Hepatocyte (in vitro differentiated cells): ENCODE data around the gene CAPRIN1. TPM values are rescaled to one million over a fixed set of nuclear protein-coding genes. Genes with fewer than 3 reads are reported as not detected.

Source experiments
- DNase-seq: peaks from one replicate; pipeline ENCODE4 v3.0.0-alpha.2; 2016; ENCODE audit warnings: low spot score
- H2AFZ ChIP-seq: fragments of 200-600 bp; sonication (generic); 2 replicates; pipeline ENCODE4 v1.6.0; 2016; ENCODE audit warnings: antibody characterized with exemption, mild to moderate bottlenecking
- H3K27ac ChIP-seq: fragments of 200-600 bp; sonication (generic); 2 replicates; pipeline ENCODE4 v1.5.1; 2016; ENCODE audit warnings: mild to moderate bottlenecking
- H3K27me3 ChIP-seq: fragments of 200-600 bp; sonication (generic); 2 replicates; pipeline ENCODE4 v1.6.1; 2016
- H3K36me3 ChIP-seq: fragments of 200-600 bp; sonication (generic); replicated peaks from 2 replicates; pipeline ENCODE4 v1.5.1; 2016; ENCODE audit warnings: low read depth; ENCODE audit not compliant: insufficient read depth
- H3K4me1 ChIP-seq: fragments of 200-600 bp; sonication (generic); 2 replicates; pipeline ENCODE4 v1.5.1; 2016; ENCODE audit warnings: mild to moderate bottlenecking, moderate library complexity; ENCODE audit not compliant: insufficient read depth
- H3K4me2 ChIP-seq: fragments of 200-600 bp; sonication (generic); 2 replicates; pipeline ENCODE4 v1.6.0; 2016
- H3K4me3 ChIP-seq: fragments of 200-600 bp; sonication (generic); 2 replicates; pipeline ENCODE4 v1.5.1; 2016; ENCODE audit warnings: mild to moderate bottlenecking
- H3K79me2 ChIP-seq: fragments of 200-600 bp; sonication (generic); 2 replicates; pipeline ENCODE4 v1.6.0; 2017; ENCODE audit warnings: mild to moderate bottlenecking
- H3K9me2 ChIP-seq: fragments of 200-600 bp; sonication (generic); replicated peaks from 2 replicates; pipeline ENCODE4 v1.6.0; 2017; ENCODE audit warnings: mild to moderate bottlenecking; ENCODE audit not compliant: insufficient read depth
- H3K9me3 ChIP-seq: fragments of 200-600 bp; sonication (generic); 2 replicates; pipeline ENCODE4 v1.5.1; 2016; ENCODE audit warnings: low read depth, mild to moderate bottlenecking
- H4K20me1 ChIP-seq: fragments of 200-600 bp; sonication (generic); 2 replicates; pipeline ENCODE4 v1.6.0; 2016; ENCODE audit warnings: mild to moderate bottlenecking; ENCODE audit not compliant: insufficient read depth, poor library complexity, severe bottlenecking
- EZH2 ChIP-seq: fragments of 200-600 bp; sonication (generic); IDR thresholded peaks from 2 replicates; pipeline ENCODE4 v1.6.1; 2016; ENCODE audit warnings: antibody characterized with exemption, mild to moderate bottlenecking, borderline replicate concordance
- EZH2phosphoT487 ChIP-seq: fragments of 200-600 bp; sonication (generic); IDR thresholded peaks from one replicate; pipeline ENCODE4 v1.6.1; 2018; ENCODE audit warnings: antibody characterized with exemption, mild to moderate bottlenecking, low read depth, moderate library complexity; ENCODE audit not compliant: unreplicated experiment, severe bottlenecking
- WGBS: methylation state at CpG from one replicate; pipeline ENCODE4 v1.1.6; 2016; ENCODE audit warnings: low lambda C conversion rate; ENCODE audit errors: missing lambda C conversion rate; 5-methylcytosine and 5-hydroxymethylcytosine counted together
- polyA plus RNA-seq: library from polyadenylated mRNA; unstranded; fragments of >200 nt; fragmentation: Nextera tagmentation; extraction: Ambion mirVana; gene quantifications from 2 replicates; pipeline ENCODE4 v1.2.1, GENCODE V29; 2016
- total RNA-seq: library from RNA; depleted of rRNA; stranded (reverse); fragments of >200 nt; gene quantifications from 2 replicates; pipeline ENCODE4 v1.2.3, GENCODE V29; 2014
- TF ChIP-seq, protein P1 (sequence below): fragments of 200-600 bp; sonication (generic); IDR thresholded peaks from 2 replicates; pipeline ENCODE4 v1.5.1; 2016; ENCODE audit warnings: antibody characterized with exemption, mild to moderate bottlenecking; ENCODE audit not compliant: poor library complexity

CAPRIN1 gene
- total and polyA plus RNA-seq, 2 experiments from 2014 or later: 102 to 217 TPM

- H3K9me2 ChIP-seq: no peaks in the 10 kb centered on the region
- peaks cover 16% of the 10 kb centered on the region for H3K4me1 ChIP-seq
- H3K36me3 ChIP-seq: no peaks in the 10 kb centered on the region
- H3K27ac ChIP-seq: peak overlapping the region; percentile 95
- peak overlapping the region; percentile 88 for H3K4me2 ChIP-seq
- H3K27me3 ChIP-seq: no peaks in the 10 kb centered on the region
- H3K9me3 ChIP-seq: no peaks in the 10 kb centered on the region
- peak overlapping the region; percentile 65 for H3K4me3 ChIP-seq
- 6% methylated on average over 17 of the region's 17 CpGs for WGBS
- TF ChIP-seq, protein P1, sequence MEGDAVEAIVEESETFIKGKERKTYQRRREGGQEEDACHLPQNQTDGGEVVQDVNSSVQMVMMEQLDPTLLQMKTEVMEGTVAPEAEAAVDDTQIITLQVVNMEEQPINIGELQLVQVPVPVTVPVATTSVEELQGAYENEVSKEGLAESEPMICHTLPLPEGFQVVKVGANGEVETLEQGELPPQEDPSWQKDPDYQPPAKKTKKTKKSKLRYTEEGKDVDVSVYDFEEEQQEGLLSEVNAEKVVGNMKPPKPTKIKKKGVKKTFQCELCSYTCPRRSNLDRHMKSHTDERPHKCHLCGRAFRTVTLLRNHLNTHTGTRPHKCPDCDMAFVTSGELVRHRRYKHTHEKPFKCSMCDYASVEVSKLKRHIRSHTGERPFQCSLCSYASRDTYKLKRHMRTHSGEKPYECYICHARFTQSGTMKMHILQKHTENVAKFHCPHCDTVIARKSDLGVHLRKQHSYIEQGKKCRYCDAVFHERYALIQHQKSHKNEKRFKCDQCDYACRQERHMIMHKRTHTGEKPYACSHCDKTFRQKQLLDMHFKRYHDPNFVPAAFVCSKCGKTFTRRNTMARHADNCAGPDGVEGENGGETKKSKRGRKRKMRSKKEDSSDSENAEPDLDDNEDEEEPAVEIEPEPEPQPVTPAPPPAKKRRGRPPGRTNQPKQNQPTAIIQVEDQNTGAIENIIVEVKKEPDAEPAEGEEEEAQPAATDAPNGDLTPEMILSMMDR: no peak
- TF ChIP-seq EZH2: no peak
- no peak for TF ChIP-seq EZH2phosphoT487
- DNase-seq: no peak
- H3K79me2 ChIP-seq: peaks cover 28% of the 10 kb centered on the region
- no peaks in the 10 kb centered on the region for H4K20me1 ChIP-seq
- H2AFZ ChIP-seq: peak overlapping the region; percentile 43
Measured at GRCh38 chr11:34105957-34106504, 54.5 kb downstream of the CAPRIN1 start.

GRCh38 chr11:34111722-34112270 is 60.3 kb downstream of the CAPRIN1 start:
- H3K4me1 ChIP-seq: peaks cover 7% of the 10 kb centered on the region
- H3K79me2 ChIP-seq: peaks cover 19% of the 10 kb centered on the region
- H3K4me3 ChIP-seq: no peak overlapping the region
- H3K9me2 ChIP-seq: no peaks in the 10 kb centered on the region
- H3K9me3 ChIP-seq: no peaks in the 10 kb centered on the region
- H3K27me3 ChIP-seq: no peaks in the 10 kb centered on the region
- no peak for TF ChIP-seq EZH2
- TF ChIP-seq, protein P1: no peak
- no peak for TF ChIP-seq EZH2phosphoT487
- no peak overlapping the region for H2AFZ ChIP-seq
- H3K36me3 ChIP-seq: no peaks in the 10 kb centered on the region
- WGBS: 95% methylated on average over 6 of the region's 6 CpGs
- DNase-seq: no peak
- H3K27ac ChIP-seq: no peak overlapping the region
- H3K4me2 ChIP-seq: no peak overlapping the region
- H4K20me1 ChIP-seq: no peaks in the 10 kb centered on the region

DNA sequence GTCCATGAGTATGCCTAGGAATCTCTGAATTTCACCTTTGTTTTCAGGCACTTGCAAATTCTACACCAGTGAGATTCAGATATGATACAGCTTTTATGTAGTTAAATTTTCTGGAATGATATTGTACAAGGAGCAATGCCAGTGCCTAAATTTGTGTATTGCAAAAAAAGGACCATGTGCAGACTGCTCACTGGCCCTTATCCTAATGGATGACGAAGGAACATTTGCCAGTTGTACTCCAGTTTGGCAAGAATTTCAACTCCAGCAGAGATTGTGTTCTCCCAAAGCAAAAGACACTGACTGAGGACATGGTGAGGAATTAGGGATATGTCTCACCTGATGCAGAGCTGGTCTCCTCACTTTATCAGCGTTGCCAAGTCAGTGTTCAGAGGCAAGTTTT is 62.5 kb downstream of the CAPRIN1 start:
- Histone ChIP-seq H3K9me2 (no peaks in the 10 kb centered on the region), H3K36me3 (no peaks in the 10 kb centered on the region), H3K9me3 (no peaks in the 10 kb centered on the region), H3K79me2 (no peaks in the 10 kb centered on the region), H3K4me3 (no peak overlapping the region), H4K20me1 (no peaks in the 10 kb centered on the region), H3K4me1 (no peaks in the 10 kb centered on the region), H2AFZ (no peak overlapping the region), H3K27me3 (no peaks in the 10 kb centered on the region), H3K27ac (no peak overlapping the region), H3K4me2 (no peak overlapping the region)
- no peak for DNase-seq
- WGBS: 92% methylated on average over 2 of the region's 2 CpGs
- TF ChIP-seq EZH2: no peak
- TF ChIP-seq EZH2phosphoT487: no peak
- TF ChIP-seq, protein P1: no peak
